Mucosa of rectum (tissue), 2 donors: Measurements from ENCODE around the gene SPINK5.
"Not testable (repeated sequence)": the region's sequence is repeated elsewhere in the genome, so short reads cannot be mapped to it uniquely, and the experiment has no call there.

ENCODE experiments used
- H3K27ac ChIP-seq, 2 donors: one replicate each; pipeline ENCODE4 v1.7.0; 2013; ENCODE audit warnings: inconsistent platforms in 2 of 2, low read depth in 2 of 2, low read length in 2 of 2
- H3K27me3 ChIP-seq, 2 donors: one replicate each; pipeline ENCODE4 v1.7.0; 2013; ENCODE audit warnings: low read length in 2 of 2; ENCODE audit not compliant: control insufficient read depth in 2 of 2, insufficient read depth in 2 of 2
- H3K36me3 ChIP-seq, 2 donors: one replicate each; pipeline ENCODE4 v1.7.0; 2013; ENCODE audit warnings: low read length in 2 of 2; ENCODE audit not compliant: control insufficient read depth in 2 of 2, insufficient read depth in 2 of 2
- H3K4me1 ChIP-seq, 2 donors: one replicate each; pipeline ENCODE4 v1.7.0; 2013; ENCODE audit warnings: low read length in 2 of 2, mild to moderate bottlenecking in 1 of 2; ENCODE audit not compliant: control insufficient read depth in 2 of 2, insufficient read depth in 2 of 2
- H3K4me3 ChIP-seq, 2 donors: one replicate each; pipeline ENCODE4 v1.7.0; 2013; ENCODE audit warnings: low read length in 2 of 2
- H3K9ac ChIP-seq, 2 donors: one replicate each; pipeline ENCODE4 v1.7.0; 2013; ENCODE audit warnings: low read length in 2 of 2, low read depth in 1 of 2, mild to moderate bottlenecking in 1 of 2
- H3K9me3 ChIP-seq, 2 donors: one replicate each; pipeline ENCODE4 v1.7.0; 2013; ENCODE audit warnings: low read length in 2 of 2; ENCODE audit not compliant: control insufficient read depth in 2 of 2
- donor health status: healthy.
- donor health status: Normal muscosa, but diverticular disease.

SPINK5 gene

GRCh38 chr5:148063861-148064260, at the start of gene SPINK5:
Gene SPINK5 (plus strand): TSS chr5:148063980. CDS start chr5:148064045, 65 bp downstream.
- Histone ChIP-seq H3K27me3 (no peaks in the 10 kb centered on the region), H3K4me1 (no peaks in the 10 kb centered on the region), H3K36me3 (no peaks in the 10 kb centered on the region), H3K9ac (no peak within 1 kb of the TSS), H3K4me3 (no peak within 1 kb of the TSS), H3K9me3 (no peaks in the 10 kb centered on the region), H3K27ac (no peak within 1 kb of the TSS)

DNA sequence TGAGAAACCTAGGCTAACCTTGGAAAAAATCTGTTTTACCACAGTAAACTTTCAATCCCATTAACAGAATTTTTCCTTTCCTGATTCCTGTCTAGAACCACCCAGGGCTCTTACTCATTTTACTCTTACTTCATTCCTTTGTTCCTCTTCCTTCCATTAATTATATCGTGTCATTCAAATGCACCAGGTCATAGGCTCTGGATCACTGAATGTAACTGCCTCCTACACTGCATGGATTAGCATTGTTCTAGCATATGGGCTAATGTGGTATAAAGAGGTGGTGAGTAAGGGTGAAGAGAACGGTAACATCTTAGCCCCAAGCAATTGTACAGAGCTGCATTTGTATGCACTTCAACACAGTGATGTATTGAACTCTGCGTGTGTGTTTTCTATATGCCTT, 49.5 kb upstream of the SPINK5 start:
- Histone ChIP-seq H3K4me3 (no peak overlapping the region), H3K9me3 (no peaks in the 10 kb centered on the region), H3K9ac (no peak overlapping the region), H3K27ac (no peak overlapping the region), H3K4me1 (no peaks in the 10 kb centered on the region), H3K27me3 (no peaks in the 10 kb centered on the region), H3K36me3 (no peaks in the 10 kb centered on the region)

DNA sequence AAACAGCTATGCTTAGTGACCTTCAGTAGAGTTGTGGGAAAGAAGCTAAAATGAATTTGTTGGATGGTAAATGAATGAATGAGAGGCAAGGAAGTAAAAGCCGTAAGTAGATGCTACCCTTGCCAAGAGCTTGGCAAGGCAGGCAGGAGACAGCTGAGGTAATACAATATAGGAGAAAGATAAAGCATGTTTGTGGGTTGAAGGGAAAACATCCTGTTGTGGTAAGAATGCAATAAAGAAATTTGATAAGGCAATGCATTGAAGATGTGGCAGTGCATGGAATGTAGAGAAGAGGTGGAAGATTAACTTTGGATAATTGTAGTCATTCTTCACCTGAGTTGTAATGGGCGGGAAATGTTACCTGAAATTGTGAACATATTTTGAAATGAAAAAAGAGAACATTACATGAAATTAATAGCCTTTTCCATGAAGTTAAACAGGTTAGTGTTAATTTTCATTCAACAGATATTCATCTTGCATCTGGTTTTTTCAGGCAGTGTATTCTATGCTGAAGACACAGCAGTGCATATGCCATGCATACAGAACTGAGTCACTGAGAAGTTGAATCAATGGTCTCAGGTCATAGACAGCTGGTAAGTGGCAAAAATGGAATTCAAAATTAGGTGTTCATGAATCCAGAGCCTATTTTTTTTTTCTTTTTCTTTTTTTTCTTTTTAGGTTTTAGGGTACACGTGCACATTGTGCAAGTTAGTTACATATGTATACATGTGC, 43.4 kb upstream of the SPINK5 start:
- no peaks in the 10 kb centered on the region for H3K4me1 ChIP-seq
- H3K9me3 ChIP-seq: no peaks in the 10 kb centered on the region
- no peak overlapping the region for H3K27ac ChIP-seq
- H3K27me3 ChIP-seq: no peaks in the 10 kb centered on the region
- no peaks in the 10 kb centered on the region for H3K36me3 ChIP-seq
- no peak overlapping the region for H3K9ac ChIP-seq
- H3K4me3 ChIP-seq: no peak overlapping the region

GRCh38 chr5:148027505-148027904, 36.3 kb upstream of the SPINK5 start:
- Histone ChIP-seq H3K27ac (no peak overlapping the region), H3K36me3 (no peaks in the 10 kb centered on the region), H3K4me1 (no peaks in the 10 kb centered on the region), H3K4me3 (no peak overlapping the region), H3K27me3 (no peaks in the 10 kb centered on the region), H3K9ac (no peak overlapping the region), H3K9me3 (no peaks in the 10 kb centered on the region)

DNA sequence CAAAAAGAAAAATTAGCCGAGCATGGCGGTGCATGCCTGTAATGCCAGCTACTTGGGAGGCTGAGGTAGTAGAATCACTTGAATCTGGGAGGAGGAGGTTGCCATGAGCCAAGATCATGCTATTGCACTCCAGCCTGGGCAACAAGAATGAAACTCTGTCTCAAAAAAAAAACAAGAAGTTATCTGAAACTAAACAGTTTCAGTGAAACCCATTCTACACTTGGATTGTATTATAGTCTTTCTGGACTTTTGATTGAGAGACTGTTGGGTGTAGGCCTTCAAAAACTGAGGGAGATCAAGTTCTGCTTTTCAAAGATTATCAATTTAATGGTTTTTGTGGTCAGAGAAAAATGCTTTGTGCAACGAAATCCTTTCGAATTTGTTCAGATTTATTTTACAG, 34.6 kb upstream of the SPINK5 start:
- Histone ChIP-seq H3K27me3 (no peaks in the 10 kb centered on the region), H3K4me3 (no peak overlapping the region), H3K9ac (no peak overlapping the region), H3K36me3 (no peaks in the 10 kb centered on the region), H3K27ac (no peak overlapping the region), H3K4me1 (no peaks in the 10 kb centered on the region), H3K9me3 (no peaks in the 10 kb centered on the region)

DNA sequence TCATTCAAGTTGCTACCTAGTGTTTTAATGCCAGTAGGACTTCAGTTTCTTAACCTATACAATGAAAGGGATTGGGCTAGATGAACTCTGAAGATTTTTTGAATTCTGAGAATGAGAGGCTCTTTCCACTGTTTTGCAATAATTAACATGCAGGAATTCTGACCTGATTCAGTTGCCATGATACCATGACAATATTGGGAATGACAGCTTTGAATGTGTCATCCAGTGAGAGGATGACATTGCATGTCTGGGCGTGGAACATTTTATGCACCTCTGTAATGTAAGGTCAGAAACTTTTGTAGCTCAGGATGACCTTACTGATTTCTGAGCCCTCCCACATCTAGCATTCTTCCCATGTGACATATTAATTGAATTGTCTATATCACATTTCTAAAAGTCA, 30.6 kb upstream of the SPINK5 start:
- Histone ChIP-seq H3K4me1 (no peaks in the 10 kb centered on the region), H3K9ac (no peak overlapping the region), H3K36me3 (no peaks in the 10 kb centered on the region), H3K27ac (no peak overlapping the region), H3K27me3 (no peaks in the 10 kb centered on the region), H3K9me3 (no peaks in the 10 kb centered on the region), H3K4me3 (no peak overlapping the region)

DNA sequence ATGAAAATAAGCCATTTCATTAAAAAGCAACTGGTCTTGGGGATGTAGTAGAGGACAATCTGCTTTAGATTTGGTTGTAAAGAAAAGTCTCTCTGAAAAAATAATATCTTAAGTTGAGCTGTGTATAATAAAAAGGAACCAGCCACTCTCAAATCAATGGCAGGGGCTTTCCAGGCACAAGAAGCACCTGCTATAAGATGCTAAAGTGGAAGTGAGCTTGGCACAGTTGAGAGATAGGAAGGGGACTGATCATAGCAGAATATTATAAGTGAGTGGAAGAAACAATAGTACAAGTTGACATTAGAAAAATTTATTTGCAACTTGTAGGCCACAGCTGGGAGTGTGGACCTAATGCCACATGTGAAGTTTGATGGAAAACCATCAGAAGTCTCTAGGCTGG, 28.1 kb upstream of the SPINK5 start:
- Histone ChIP-seq H3K27ac (no peak overlapping the region), H3K9me3 (no peaks in the 10 kb centered on the region), H3K9ac (no peak overlapping the region), H3K4me3 (no peak overlapping the region), H3K27me3 (no peaks in the 10 kb centered on the region), H3K36me3 (no peaks in the 10 kb centered on the region), H3K4me1 (no peaks in the 10 kb centered on the region)

- H3K4me1 ChIP-seq: no peaks in the 10 kb centered on the region
- no peak overlapping the region for H3K27ac ChIP-seq
- no peak overlapping the region for H3K9ac ChIP-seq
- no peaks in the 10 kb centered on the region for H3K27me3 ChIP-seq
- H3K36me3 ChIP-seq: no peaks in the 10 kb centered on the region
- no peaks in the 10 kb centered on the region for H3K9me3 ChIP-seq
- no peak overlapping the region for H3K4me3 ChIP-seq
Measured at GRCh38 chr5:148042881-148043280, 20.9 kb upstream of the SPINK5 start.

DNA sequence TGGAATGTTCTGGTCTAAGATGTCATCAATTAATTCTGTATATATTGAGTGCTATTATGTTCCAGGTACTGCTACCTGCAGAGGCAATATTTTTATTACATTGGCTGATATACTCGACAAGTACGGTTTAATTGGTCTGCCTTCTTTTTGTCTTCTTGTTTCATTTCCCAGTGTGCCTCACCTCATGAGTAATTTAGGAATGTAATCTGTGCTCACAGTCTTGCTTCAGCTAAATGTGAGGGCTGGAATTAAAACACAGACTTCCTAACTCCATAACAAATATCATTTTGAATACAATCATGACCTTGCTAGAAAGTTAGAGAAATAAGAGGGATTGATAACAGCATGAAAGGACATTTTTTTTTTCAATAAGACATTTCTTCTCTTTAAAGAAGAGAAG, 20.1 kb upstream of the SPINK5 start:
- Histone ChIP-seq H3K4me1 (no peaks in the 10 kb centered on the region), H3K9me3 (no peaks in the 10 kb centered on the region), H3K36me3 (no peaks in the 10 kb centered on the region), H3K27me3 (no peaks in the 10 kb centered on the region), H3K27ac (no peak overlapping the region), H3K9ac (no peak overlapping the region), H3K4me3 (no peak overlapping the region)

DNA sequence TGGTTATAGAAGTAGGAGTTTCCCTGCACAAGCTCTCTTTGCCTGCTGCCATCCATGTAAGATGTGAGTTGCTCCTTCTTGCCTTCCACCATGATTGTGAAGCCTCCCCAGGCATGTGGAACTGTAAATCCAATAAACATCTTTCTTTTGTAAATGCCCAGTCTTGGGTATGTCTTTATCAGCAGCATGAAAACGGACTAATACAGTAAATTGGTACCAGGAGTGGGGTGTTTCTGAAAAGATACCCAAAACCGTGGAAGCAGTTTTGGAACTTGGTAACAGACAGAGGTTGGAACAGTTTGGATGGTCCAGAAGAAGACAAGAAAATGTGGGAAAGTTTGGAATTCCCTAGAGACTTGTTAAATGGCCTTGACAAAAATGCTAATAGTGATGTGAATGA, 8.6 kb upstream of the SPINK5 start:
- H3K4me1 ChIP-seq, H3K27ac ChIP-seq, H3K9ac ChIP-seq, H3K27me3 ChIP-seq, H3K4me3 ChIP-seq, H3K9me3 ChIP-seq, H3K36me3 ChIP-seq: not testable (repeated sequence)

DNA sequence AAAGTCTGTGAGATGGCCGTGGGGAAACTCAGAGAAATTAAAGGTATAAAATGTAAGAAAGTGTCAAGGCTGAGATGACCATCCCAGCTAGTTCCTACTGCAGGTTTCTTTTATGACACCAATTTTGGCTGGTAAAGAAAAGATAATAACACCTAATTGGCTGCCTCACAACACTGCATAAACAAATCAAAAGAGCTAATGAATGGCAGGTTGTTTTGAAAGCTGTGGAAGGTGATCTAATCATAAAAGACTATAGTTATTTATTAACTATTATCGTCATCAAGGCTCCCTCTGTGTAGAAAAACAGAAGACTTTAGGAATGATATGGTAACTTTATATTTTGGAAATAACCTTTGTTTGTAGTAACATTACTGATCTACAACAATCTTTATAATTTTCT, 3.5 kb upstream of the SPINK5 start:
- no peaks in the 10 kb centered on the region for H3K4me1 ChIP-seq
- H3K27me3 ChIP-seq: no peaks in the 10 kb centered on the region
- H3K9ac ChIP-seq: no peak overlapping the region
- H3K9me3 ChIP-seq: peaks cover 0 to 2% of the 10 kb centered on the region in 2 donors
- H3K27ac ChIP-seq: no peak overlapping the region
- H3K4me3 ChIP-seq: no peak overlapping the region
- H3K36me3 ChIP-seq: no peaks in the 10 kb centered on the region
